Activated B cell treated with CpG ODN at 0.5 μM for 24 hours (primary cell): Measurements from ENCODE around the gene C1QTNF12. TPM values are rescaled to one million over a fixed set of nuclear protein-coding genes. Genes with fewer than 3 reads are reported as not detected.

ENCODE experiments used
- ATAC-seq: fragments of 200-7000 bp; cut with Tn5 transposase; one replicate; pipeline ENCODE4 v1.10.0; 2021; ENCODE audit warnings: low read depth, mild to moderate bottlenecking, moderate library complexity
- CTCF ChIA-PET: fragments of 350-600 bp; sonication (Branson Sonifier 250); formaldehyde crosslinking; loops from one replicate; lab custom pipeline; 2021; ENCODE audit warnings: antibody characterized with exemption; lab: Charles Lee
- POLR2A ChIA-PET: fragments of 350-600 bp; sonication (Branson Sonifier 250); formaldehyde crosslinking; loops from one replicate; lab custom pipeline; 2021; ENCODE audit warnings: antibody characterized with exemption; lab: Charles Lee
- DNase-seq: peaks from one replicate; pipeline ENCODE4 v3.0.0; 2022
- H3K27ac Mint-ChIP-seq: one replicate; pipeline ENCODE4 v1.8.0; 2020; ENCODE audit warnings: mixed read lengths
- H3K27me3 Mint-ChIP-seq: one replicate; pipeline ENCODE4 v1.8.0; 2021; ENCODE audit warnings: mixed read lengths
- H3K36me3 Mint-ChIP-seq: one replicate; pipeline ENCODE4 v1.8.0; 2021; ENCODE audit warnings: low read depth, mixed read lengths
- H3K4me1 Mint-ChIP-seq: one replicate; pipeline ENCODE4 v1.8.0; 2021; ENCODE audit warnings: mixed read lengths
- H3K4me3 Mint-ChIP-seq: one replicate; pipeline ENCODE4 v1.8.0; 2020; ENCODE audit warnings: mild to moderate bottlenecking, mixed read lengths
- H3K9me3 Mint-ChIP-seq: one replicate; pipeline ENCODE4 v1.8.0; 2020; ENCODE audit warnings: mixed read lengths
- intact Hi-C: fragments of 100-400 bp; cut with micrococcal nuclease; formaldehyde crosslinking; loops from one replicate; pipeline ENCODE4 v1.15.1; 2024
- total RNA-seq: library from RNA; stranded (reverse); gene quantifications from 2 replicates; pipeline ENCODE4 v1.2.3, GENCODE V29; 2022
- TF ChIP-seq, protein P1 (sequence below): fragments of 200-600 bp; IDR thresholded peaks from one replicate; pipeline ENCODE4 v1.8.0; 2022; ENCODE audit warnings: antibody characterized with exemption, mild to moderate bottlenecking

Gene C1QTNF12
- total RNA-seq, 1 donor from 2014 or later: 2.5 TPM

GRCh38 chr1:1199141-1199960 lies 47.2 kb downstream of the C1QTNF12 start:
- TF ChIP-seq, protein P1, sequence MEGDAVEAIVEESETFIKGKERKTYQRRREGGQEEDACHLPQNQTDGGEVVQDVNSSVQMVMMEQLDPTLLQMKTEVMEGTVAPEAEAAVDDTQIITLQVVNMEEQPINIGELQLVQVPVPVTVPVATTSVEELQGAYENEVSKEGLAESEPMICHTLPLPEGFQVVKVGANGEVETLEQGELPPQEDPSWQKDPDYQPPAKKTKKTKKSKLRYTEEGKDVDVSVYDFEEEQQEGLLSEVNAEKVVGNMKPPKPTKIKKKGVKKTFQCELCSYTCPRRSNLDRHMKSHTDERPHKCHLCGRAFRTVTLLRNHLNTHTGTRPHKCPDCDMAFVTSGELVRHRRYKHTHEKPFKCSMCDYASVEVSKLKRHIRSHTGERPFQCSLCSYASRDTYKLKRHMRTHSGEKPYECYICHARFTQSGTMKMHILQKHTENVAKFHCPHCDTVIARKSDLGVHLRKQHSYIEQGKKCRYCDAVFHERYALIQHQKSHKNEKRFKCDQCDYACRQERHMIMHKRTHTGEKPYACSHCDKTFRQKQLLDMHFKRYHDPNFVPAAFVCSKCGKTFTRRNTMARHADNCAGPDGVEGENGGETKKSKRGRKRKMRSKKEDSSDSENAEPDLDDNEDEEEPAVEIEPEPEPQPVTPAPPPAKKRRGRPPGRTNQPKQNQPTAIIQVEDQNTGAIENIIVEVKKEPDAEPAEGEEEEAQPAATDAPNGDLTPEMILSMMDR: no peak
- peaks cover 3% of the 10 kb centered on the region for H3K36me3 Mint-ChIP-seq
- H3K4me1 Mint-ChIP-seq: peaks cover 10% of the 10 kb centered on the region
- ATAC-seq (no peak), DNase-seq (peak; percentile 22)
- CTCF ChIA-PET: interaction anchor here (1.6 kb wide), 1 partner anchor 77 kb away, joined by 8 read pairs; no protein-coding TSS in a partner anchor
- POLR2A ChIA-PET: interaction anchor here (1.1 to 1.4 kb wide), 3 partner anchors 36 to 51 kb away, joined by 4 to 8 read pairs (median 4); no protein-coding TSS in a partner anchor
- intact Hi-C loops: no loop called here
- H3K27me3 Mint-ChIP-seq: no peaks in the 10 kb centered on the region
- peaks cover 4% of the 10 kb centered on the region for H3K9me3 Mint-ChIP-seq
- H3K27ac Mint-ChIP-seq: no peak overlapping the region
- peak overlapping the region; percentile 44 for H3K4me3 Mint-ChIP-seq

- CTCF ChIA-PET: no interaction called here
Observed at GRCh38 chr1:1198423-1199140, 47.9 kb downstream of the C1QTNF12 start.

GRCh38 chr1:1197551-1198422 lies 48.7 kb downstream of the C1QTNF12 start:
- Mint-ChIP-seq H3K4me1 (peaks cover 10% of the 10 kb centered on the region), H3K27ac (no peak overlapping the region), H3K27me3 (no peaks in the 10 kb centered on the region), H3K4me3 (no peak overlapping the region), H3K36me3 (peaks cover 1% of the 10 kb centered on the region), H3K9me3 (peaks cover 4% of the 10 kb centered on the region)
- ATAC-seq: no peak
- DNase-seq: peak; percentile 15
- intact Hi-C loops: no loop called here
- POLR2A ChIA-PET: no interaction called here
- CTCF ChIA-PET: no interaction called here
- TF ChIP-seq, protein P1: no peak

More at GRCh38 chr1:1198423-1199140, 47.9 kb downstream of the C1QTNF12 start:
- no peak overlapping the region for H3K4me3 Mint-ChIP-seq
- H3K4me1 Mint-ChIP-seq: peaks cover 10% of the 10 kb centered on the region
- peaks cover 3% of the 10 kb centered on the region for H3K36me3 Mint-ChIP-seq
- ATAC-seq: no peak
- POLR2A ChIA-PET: no interaction called here
- TF ChIP-seq, protein P1: no peak
- H3K27me3 Mint-ChIP-seq: no peaks in the 10 kb centered on the region
- peaks cover 4% of the 10 kb centered on the region for H3K9me3 Mint-ChIP-seq
- no peak overlapping the region for H3K27ac Mint-ChIP-seq
- intact Hi-C loops: no loop called here
- no peak for DNase-seq

- H3K4me1 Mint-ChIP-seq: peaks cover 10% of the 10 kb centered on the region
- ChIA-PET POLR2A (no interaction called here), CTCF (no interaction called here)
- peaks cover 1% of the 10 kb centered on the region for H3K36me3 Mint-ChIP-seq
- no peak overlapping the region for H3K27ac Mint-ChIP-seq
- H3K4me3 Mint-ChIP-seq: no peak overlapping the region
- intact Hi-C loops: no loop called here
- peaks cover 5% of the 10 kb centered on the region for H3K9me3 Mint-ChIP-seq
- DNase-seq (no peak), ATAC-seq (no peak)
- no peaks in the 10 kb centered on the region for H3K27me3 Mint-ChIP-seq
- TF ChIP-seq, protein P1: no peak
Observed at GRCh38 chr1:1197188-1197500, 49.4 kb downstream of the C1QTNF12 start.
